Suprapubic skin (tissue), 4 donors: ENCODE data around the gene ARHGEF11. TPM values are rescaled to one million over a fixed set of nuclear protein-coding genes. Genes with fewer than 3 reads are reported as not detected.

Experiments
- DNase-seq, 2 donors: peaks; one replicate each; pipeline ENCODE4 v3.0.0-alpha.2; 2019; ENCODE audit warnings: low spot score in 2 of 2
- H3K27ac ChIP-seq: fragments of 200-600 bp; sonication (generic); one replicate; pipeline ENCODE4 v1.5.1; 2019
- H3K27me3 ChIP-seq: fragments of 200-600 bp; sonication (generic); one replicate; pipeline ENCODE4 v1.5.1; 2019
- H3K36me3 ChIP-seq: fragments of 200-600 bp; sonication (generic); one replicate; pipeline ENCODE4 v1.5.1; 2019
- H3K4me1 ChIP-seq: fragments of 200-600 bp; sonication (generic); one replicate; pipeline ENCODE4 v1.5.1; 2019
- H3K4me3 ChIP-seq: fragments of 200-600 bp; sonication (generic); one replicate; pipeline ENCODE4 v1.5.1; 2019; ENCODE audit warnings: mild to moderate bottlenecking
- H3K9me3 ChIP-seq: fragments of 200-600 bp; sonication (generic); one replicate; pipeline ENCODE4 v1.5.1; 2019
- CTCF ChIP-seq, 2 donors: fragments of 200-600 bp in 1 of 2; fragments of 450-650 bp in 1 of 2; sonication (generic) in 1 of 2; IDR thresholded peaks; one replicate each; pipeline ENCODE4 v1.5.1; 2016 to 2019; ENCODE audit warnings: antibody characterized with exemption in 2 of 2, mild to moderate bottlenecking in 1 of 2, moderate library complexity in 1 of 2
- EP300 ChIP-seq: sonication (generic); formaldehyde crosslinking; IDR thresholded peaks from one replicate; pipeline ENCODE4 v1.6.1; 2017; ENCODE audit warnings: antibody characterized with exemption
- POLR2A ChIP-seq, 2 donors: fragments of 450-650 bp; IDR thresholded peaks; one replicate each; pipeline ENCODE4 v1.6.1; 2017; ENCODE audit warnings: antibody characterized with exemption in 2 of 2, mild to moderate bottlenecking in 2 of 2, moderate library complexity in 2 of 2
- POLR2AphosphoS5 ChIP-seq, 3 donors: sonication (generic); formaldehyde crosslinking; IDR thresholded peaks; one replicate each; pipeline ENCODE4 v1.6.1; 2017; ENCODE audit warnings: antibody characterized with exemption in 3 of 3
- WGBS: methylation state at CpG from one replicate; pipeline ENCODE4 v1.1.5; 2018; 5-methylcytosine and 5-hydroxymethylcytosine counted together
- total RNA-seq, 4 donors: library from RNA; depleted of rRNA; stranded (reverse); fragments of >200 nt; gene quantifications; one replicate each; pipeline ENCODE4 v1.1.0, GENCODE V29; 2016

Gene ARHGEF11
- total RNA-seq, 4 donors from 2014 or later: 30.7 to 46.1 (median 40.3) TPM

- Histone ChIP-seq H3K9me3 (no peaks in the 10 kb centered on the region), H3K36me3 (peaks cover 100% of the 10 kb centered on the region), H3K4me1 (no peaks in the 10 kb centered on the region), H3K4me3 (no peak overlapping the region), H3K27me3 (no peaks in the 10 kb centered on the region), H3K27ac (no peak overlapping the region)
- DNase-seq: peak in 1 of 2 donors; percentile 57
- WGBS: 95% methylated on average over 11 of the region's 17 CpGs
- TF ChIP-seq EP300: no peak
- TF ChIP-seq CTCF (IDR thresholded peaks at IDR 0.05): no peak
- TF ChIP-seq POLR2A (IDR thresholded peaks at IDR 0.05): no peak
- no peak for TF ChIP-seq POLR2AphosphoS5 (IDR thresholded peaks at IDR 0.05)
These were observed 97.6 kb downstream of the ARHGEF11 start for GRCh38 chr1:156947818-156948525.

- DNase-seq: peak in 1 of 2 donors; percentile 78
- H3K9me3 ChIP-seq: no peaks in the 10 kb centered on the region
- H3K27ac ChIP-seq: no peak overlapping the region
- 98% methylated on average over 9 of the region's 9 CpGs for WGBS
- no peak for TF ChIP-seq EP300
- TF ChIP-seq CTCF (IDR thresholded peaks at IDR 0.05): no peak
- TF ChIP-seq POLR2AphosphoS5 (IDR thresholded peaks at IDR 0.05): no peak
- TF ChIP-seq POLR2A (IDR thresholded peaks at IDR 0.05): no peak
- no peaks in the 10 kb centered on the region for H3K4me1 ChIP-seq
- peaks cover 100% of the 10 kb centered on the region for H3K36me3 ChIP-seq
- H3K27me3 ChIP-seq: no peaks in the 10 kb centered on the region
- H3K4me3 ChIP-seq: no peak overlapping the region
These were observed 98.4 kb downstream of the ARHGEF11 start for GRCh38 chr1:156947127-156947526.

- 60% methylated on average over 11 of the region's 11 CpGs for WGBS
- H3K4me3 ChIP-seq: no peak overlapping the region
- H3K4me1 ChIP-seq: no peaks in the 10 kb centered on the region
- H3K27ac ChIP-seq: no peak overlapping the region
- no peaks in the 10 kb centered on the region for H3K9me3 ChIP-seq
- peaks cover 100% of the 10 kb centered on the region for H3K36me3 ChIP-seq
- H3K27me3 ChIP-seq: no peaks in the 10 kb centered on the region
- peak in 1 of 2 donors; percentile 43 for DNase-seq
- TF ChIP-seq EP300 (no peak), CTCF (IDR thresholded peaks at IDR 0.05) (no peak), POLR2A (IDR thresholded peaks at IDR 0.05) (no peak), POLR2AphosphoS5 (IDR thresholded peaks at IDR 0.05) (no peak)
These were observed 99.5 kb downstream of the ARHGEF11 start for GRCh38 chr1:156945881-156946661.

GRCh38 chr1:156944848-156945247, 100.7 kb downstream of the ARHGEF11 start:
- H3K4me1 ChIP-seq: no peaks in the 10 kb centered on the region
- no peak for TF ChIP-seq CTCF (IDR thresholded peaks at IDR 0.05)
- TF ChIP-seq POLR2A (IDR thresholded peaks at IDR 0.05): no peak
- no peak for TF ChIP-seq EP300
- TF ChIP-seq POLR2AphosphoS5 (IDR thresholded peaks at IDR 0.05): no peak
- no peak overlapping the region for H3K27ac ChIP-seq
- peak in 1 of 2 donors; percentile 42 for DNase-seq
- H3K27me3 ChIP-seq: no peaks in the 10 kb centered on the region
- H3K36me3 ChIP-seq: peaks cover 100% of the 10 kb centered on the region
- H3K4me3 ChIP-seq: no peak overlapping the region
- 96% methylated on average over 7 of the region's 8 CpGs for WGBS
- no peaks in the 10 kb centered on the region for H3K9me3 ChIP-seq

GRCh38 chr1:156944268-156944667, 101.3 kb downstream of the ARHGEF11 start:
- Histone ChIP-seq H3K27me3 (no peaks in the 10 kb centered on the region), H3K36me3 (peaks cover 100% of the 10 kb centered on the region), H3K9me3 (no peaks in the 10 kb centered on the region), H3K4me1 (no peaks in the 10 kb centered on the region), H3K27ac (no peak overlapping the region), H3K4me3 (no peak overlapping the region)
- no peak for TF ChIP-seq POLR2A (IDR thresholded peaks at IDR 0.05)
- no peak for TF ChIP-seq EP300
- TF ChIP-seq CTCF (IDR thresholded peaks at IDR 0.05): no peak
- TF ChIP-seq POLR2AphosphoS5 (IDR thresholded peaks at IDR 0.05): no peak
- WGBS: 100% methylated on average over 1 of the region's 1 CpG
- no peak for DNase-seq
